Uterus (tissue), 2 donors: ENCODE measurements around the gene PPM1F.

Source experiments
- CTCF ChIP-seq, 4 experiments: fragments of 200-600 bp in 2 of 4; fragments of 450-650 bp in 2 of 4; sonication (generic) in 2 of 4; IDR thresholded peaks; one replicate each; pipeline ENCODE4 v1.5.1; 2016 to 2019; ENCODE audit warnings: antibody characterized with exemption in 4 of 4, mild to moderate bottlenecking in 2 of 4, moderate library complexity in 1 of 4
- POLR2A ChIP-seq, 2 donors: fragments of 450-650 bp; IDR thresholded peaks; one replicate each; pipeline ENCODE4 v1.6.1; 2016; ENCODE audit warnings: antibody characterized with exemption in 2 of 2, mild to moderate bottlenecking in 1 of 2, moderate library complexity in 1 of 2

GRCh38 chr22:21990445-21991303, 38.0 kb upstream of the PPM1F start:
- TF ChIP-seq CTCF (IDR thresholded peaks at IDR 0.05) (no peak), POLR2A (IDR thresholded peaks at IDR 0.05) (no peak)
